Muscle of leg (tissue), 16 donors: ENCODE measurements around the gene KCNN4. TPM values are rescaled to one million over a fixed set of nuclear protein-coding genes. Genes with fewer than 3 reads are reported as not detected.
A peak's percentile ranks its signal among the peaks of the same experiment; 100 is the strongest.
"Not testable (repeated sequence)": the region's sequence is repeated elsewhere in the genome, so short reads cannot be mapped to it uniquely, and the experiment has no call there.

ENCODE experiments used
- DNase-seq: peaks from one replicate; pipeline ENCODE4 v3.0.0; 2013
- H3K27ac ChIP-seq: one replicate; pipeline ENCODE4 v1.5.1; 2013; ENCODE audit warnings: mild to moderate bottlenecking, low read length, control low read depth
- H3K27me3 ChIP-seq: one replicate; pipeline ENCODE4 v1.6.1; 2013; ENCODE audit warnings: low read length; ENCODE audit not compliant: control insufficient read depth, insufficient read depth
- H3K36me3 ChIP-seq: one replicate; pipeline ENCODE4 v1.6.1; 2013; ENCODE audit warnings: low read length; ENCODE audit not compliant: control insufficient read depth, insufficient read depth
- H3K4me1 ChIP-seq: one replicate; pipeline ENCODE4 v1.6.1; 2013; ENCODE audit warnings: low read length; ENCODE audit not compliant: control insufficient read depth, insufficient read depth
- H3K4me3 ChIP-seq: one replicate; pipeline ENCODE4 v1.5.1; 2013; ENCODE audit warnings: low read length, control low read depth
- H3K9me3 ChIP-seq: replicated peaks from 2 replicates; pipeline ENCODE4 v1.6.1; 2013; ENCODE audit warnings: low read depth, low read length; ENCODE audit not compliant: control insufficient read depth
- WGBS: methylation state at CpG from one replicate; pipeline ENCODE4 v1.1.5; 2013; ENCODE audit warnings: missing lambda C conversion rate; ENCODE audit not compliant: insufficient coverage; 5-methylcytosine and 5-hydroxymethylcytosine counted together
- long read RNA-seq, 11 donors: transcript quantifications; one replicate each; lab custom pipeline, GENCODE V29; 2026
- polyA plus RNA-seq, 8 donors: library from polyadenylated mRNA; unstranded; fragments of 120-200 nt; gene quantifications; one replicate each; pipeline versions ENCODE4 v1.2.1 to v1.2.3, GENCODE V29; 2013; ENCODE audit warnings: inconsistent platforms in 1 of 8, low replicate concordance in 1 of 8; ENCODE audit not compliant: insufficient read length in 8 of 8, insufficient read depth in 1 of 8
- total RNA-seq: library from RNA; stranded (reverse); fragments of 120-200 nt; gene quantifications from one replicate; pipeline ENCODE4 v1.2.4, GENCODE V29; 2013

KCNN4 gene
- 0.40 TPM for total RNA-seq
- 1 to 10 TPM in 2 of 8 donors, under 1 TPM in 6; 0.23 to 1.2 (median 0.73) TPM for polyA plus RNA-seq
- long read RNA-seq, donor 1 = 0 reads
- long read RNA-seq, donor 2 = 0 reads
- long read RNA-seq, donor 3 = 0 reads
- long read RNA-seq, donor 4 = 0 reads
- long read RNA-seq, donor 5 = 0 reads
- long read RNA-seq, donor 6 = 0 reads
- long read RNA-seq, donor 7, partial matches to known transcripts = 0 of 1 reads
- long read RNA-seq, donor 7, other reads (novel, unspliced or antisense) = 0 of 1 reads
- long read RNA-seq, donor 8 = 0 reads
- long read RNA-seq, donor 9 = 0 reads
- long read RNA-seq, donor 10 = 0 reads
- long read RNA-seq, donor 11 = 0 reads

DNA sequence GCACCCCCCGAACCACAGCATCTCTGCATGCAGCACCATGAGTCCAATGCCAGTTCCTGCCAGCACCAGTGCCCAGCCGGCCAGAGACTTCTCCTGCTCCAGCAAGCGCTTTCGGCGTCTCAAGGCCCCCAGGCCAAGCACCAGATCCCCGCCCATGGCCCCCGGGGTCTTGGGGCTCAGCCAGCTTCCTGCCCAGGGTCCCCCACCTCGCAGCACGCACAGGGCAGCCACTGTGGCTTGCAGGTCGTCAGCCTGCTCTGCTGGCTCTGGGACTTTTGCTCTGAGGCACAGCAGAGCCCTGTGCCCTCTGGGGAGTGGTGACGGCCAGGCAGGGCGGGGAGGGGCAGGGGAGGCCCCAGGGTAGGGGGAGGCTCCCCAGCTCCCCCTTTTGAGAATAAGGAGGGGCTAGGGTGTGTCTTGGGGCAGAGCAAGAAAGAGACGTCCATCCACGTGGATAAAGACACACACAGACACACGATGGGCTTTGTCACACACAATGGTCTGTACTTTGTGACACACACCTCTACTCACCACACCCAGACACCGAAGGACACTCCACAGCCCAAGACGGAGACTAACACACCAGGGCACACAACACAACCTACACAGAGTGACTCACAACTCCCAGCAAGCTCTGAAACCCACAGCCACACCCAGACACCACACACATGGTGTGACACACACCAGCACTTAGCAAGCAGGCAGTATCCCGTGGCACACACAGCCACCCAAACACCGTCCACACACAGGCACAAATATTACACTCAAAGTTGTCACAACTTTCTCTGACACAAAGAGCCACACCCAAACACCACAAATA lies at the start of gene KCNN4:
Gene KCNN4 (minus strand): TSS at position 268 of the 820 bp plus-strand sequence. CDS start 112 bp downstream, at position 156.
- H3K4me3 ChIP-seq = no peak within 1 kb of the TSS
- peaks cover 2% of the 10 kb centered on the region for H3K27me3 ChIP-seq
- DNase-seq = no peak
- H3K27ac ChIP-seq = no peak within 1 kb of the TSS
- H3K36me3 ChIP-seq = no peaks in the 10 kb centered on the region
- 32% methylated on average over 14 of the region's 19 CpGs for WGBS
- H3K9me3 ChIP-seq = no peaks in the 10 kb centered on the region
- peaks cover 9% of the 10 kb centered on the region for H3K4me1 ChIP-seq

DNA sequence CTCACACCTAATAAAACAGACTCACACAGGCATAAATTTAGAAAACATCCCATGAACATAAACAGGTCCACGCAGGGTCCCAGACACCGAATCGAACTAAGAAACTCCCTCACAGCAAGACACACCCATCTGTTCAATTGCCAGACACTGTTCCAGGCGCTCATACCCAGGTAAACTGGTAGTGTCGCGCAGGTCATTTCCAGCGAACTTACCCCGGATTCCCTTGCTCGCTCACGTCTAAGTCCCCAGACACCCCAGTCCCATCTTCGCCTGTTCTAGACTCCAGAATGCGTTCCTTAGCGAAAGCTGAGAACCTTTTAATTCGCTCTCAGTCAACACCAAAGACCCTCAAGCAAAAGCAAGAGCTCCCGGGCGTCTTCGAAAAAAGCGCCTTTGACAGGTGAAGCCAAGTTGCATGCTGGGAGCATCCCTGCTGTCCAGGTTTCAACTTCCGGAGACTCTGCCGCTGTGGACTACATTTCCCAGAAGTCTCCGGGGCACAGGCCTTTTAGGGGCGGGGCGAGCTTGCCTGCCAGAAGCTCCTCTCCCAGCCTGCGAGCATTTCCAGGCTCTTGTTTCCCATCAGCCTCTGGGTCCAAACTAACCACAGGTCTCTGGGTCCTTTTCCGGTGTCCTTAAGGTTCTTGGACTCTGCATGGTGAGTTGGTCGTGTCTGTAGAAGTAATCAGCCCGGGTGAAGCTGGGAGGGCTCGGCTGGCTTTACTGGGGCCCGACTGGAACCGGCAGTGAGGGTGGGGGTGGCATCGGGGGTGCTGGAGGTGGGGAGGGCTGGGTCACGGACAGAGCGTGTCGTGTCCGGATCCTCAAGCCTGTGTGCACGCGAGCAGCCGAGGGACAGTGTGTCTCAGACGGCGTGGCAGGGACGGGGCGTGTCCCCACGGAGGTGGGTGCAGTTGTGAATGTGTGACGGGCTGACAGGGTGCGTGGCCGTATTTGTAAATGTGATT lies 46.3 kb upstream of the KCNN4 start, which contains the start of gene ZNF283:
Gene ZNF283 (plus strand): TSS at position 535 of the 968 bp plus-strand sequence. CDS start 6,184 bp downstream, outside the sequence.
- Histone ChIP-seq H3K36me3 (peaks cover 18% of the 10 kb centered on the region), H3K27ac (peak within 1 kb of the TSS; percentile 61), H3K27me3 (peaks cover 7% of the 10 kb centered on the region), H3K4me1 (peaks cover 9% of the 10 kb centered on the region), H3K4me3 (peak within 1 kb of the TSS; percentile 62), H3K9me3 (no peaks in the 10 kb centered on the region)
- peak; percentile 95 for DNase-seq
- 6% methylated on average over 45 of the region's 46 CpGs for WGBS

- WGBS = 81% methylated on average over 2 of the region's 4 CpGs
- not testable (repeated sequence) for DNase-seq, H3K9me3 ChIP-seq
Measured at GRCh38 chr19:43824572-43824971, 43.8 kb upstream of the KCNN4 start.

GRCh38 chr19:43823856-43824255 lies 43.1 kb upstream of the KCNN4 start:
- no CpG with 5 or more reads among the region's 3 CpGs for WGBS
- H3K4me3 ChIP-seq, H3K36me3 ChIP-seq, DNase-seq, H3K9me3 ChIP-seq, H3K27ac ChIP-seq: not testable (repeated sequence)
- Histone ChIP-seq H3K27me3 (peaks cover 25% of the 10 kb centered on the region), H3K4me1 (peaks cover 16% of the 10 kb centered on the region)

More at GRCh38 chr19:43824572-43824971, 43.8 kb upstream of the KCNN4 start:
- Histone ChIP-seq H3K4me1 (peaks cover 16% of the 10 kb centered on the region), H3K27me3 (peaks cover 20% of the 10 kb centered on the region)
- not testable (repeated sequence) for H3K4me3 ChIP-seq, H3K27ac ChIP-seq, H3K36me3 ChIP-seq

DNA sequence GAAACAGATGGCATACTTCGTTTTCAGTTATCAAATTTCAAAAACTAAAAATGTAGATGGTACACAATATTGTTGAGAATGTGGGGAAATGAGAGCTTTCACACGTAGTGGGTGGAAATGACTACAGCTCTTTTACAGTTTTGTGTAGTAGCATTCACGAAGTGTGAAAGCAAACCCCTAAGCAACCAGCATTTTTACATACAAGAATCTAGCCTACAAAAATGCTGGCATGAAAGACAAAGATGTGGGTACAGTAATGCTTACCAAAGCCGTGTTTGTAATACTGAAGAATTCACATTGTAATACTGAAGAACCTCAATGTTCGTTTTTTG lies 40.1 kb upstream of the KCNN4 start:
- H3K27me3 ChIP-seq = peaks cover 25% of the 10 kb centered on the region
- peaks cover 7% of the 10 kb centered on the region for H3K4me1 ChIP-seq
- H3K27ac ChIP-seq = no peak overlapping the region
- H3K9me3 ChIP-seq = no peaks in the 10 kb centered on the region
- no CpG with 5 or more reads among the region's 5 CpGs for WGBS
- H3K36me3 ChIP-seq = no peaks in the 10 kb centered on the region
- peak overlapping the region; percentile 33 for H3K4me3 ChIP-seq
- DNase-seq = no peak

DNA sequence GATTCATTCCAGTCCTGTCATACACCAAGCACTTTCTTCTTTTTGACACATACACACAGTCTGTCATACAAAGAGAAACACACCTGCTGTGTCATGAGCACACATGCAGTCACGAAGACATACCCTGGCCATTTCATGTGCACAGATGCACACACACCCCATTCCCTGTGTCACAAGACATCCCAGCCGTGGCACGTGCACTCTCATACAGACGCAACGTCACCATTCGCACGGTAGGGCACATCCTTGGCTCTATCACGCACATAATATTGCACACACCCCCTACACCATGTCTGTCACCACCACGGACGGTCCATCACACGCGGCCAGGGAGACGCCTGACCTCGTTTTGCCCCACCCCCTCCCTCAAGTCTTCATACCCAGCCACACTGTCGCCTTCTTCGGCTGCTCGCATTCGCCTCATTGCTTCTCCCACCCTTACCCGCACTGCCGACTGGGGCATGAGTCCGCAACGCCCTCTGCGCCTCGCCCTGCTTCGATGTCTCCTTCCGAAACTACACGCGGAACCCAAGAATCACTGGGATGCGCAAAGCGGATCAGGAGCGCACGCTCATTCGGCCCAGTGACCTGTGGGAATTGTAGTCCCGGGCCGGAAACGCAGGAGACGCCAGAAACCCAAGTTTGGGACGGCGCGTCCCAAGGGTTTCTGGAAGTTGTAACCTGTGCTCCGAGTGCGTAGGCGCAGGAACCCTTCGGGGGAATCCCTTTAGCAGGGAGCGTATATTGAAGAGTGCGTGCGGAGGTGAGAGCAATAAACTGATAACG lies 39.5 kb upstream of the KCNN4 start:
- 14% methylated on average over 44 of the region's 48 CpGs for whole genome bisulfite sequencing
- no peak overlapping the region for H3K27ac ChIP-seq
- peak; percentile 35 for DNase-seq

DNA sequence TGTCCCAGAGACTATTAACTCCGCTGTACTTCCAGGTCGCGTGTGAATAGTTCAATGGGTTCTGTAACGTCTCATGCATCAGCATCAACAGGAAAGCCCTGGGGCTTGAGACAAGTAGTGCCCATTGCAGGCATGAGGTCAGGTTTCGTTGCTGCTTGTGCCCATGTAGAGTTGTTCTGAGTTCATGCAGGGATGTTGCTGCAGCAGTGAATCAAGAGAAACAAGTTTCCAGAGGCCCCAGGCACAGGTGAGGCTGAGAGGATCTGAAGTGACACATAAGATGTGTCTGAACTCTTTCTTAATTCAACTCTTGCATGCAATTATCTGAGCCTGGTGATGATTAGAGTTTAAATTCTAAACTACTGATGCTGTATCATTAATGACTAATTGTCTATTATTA lies 37.7 kb upstream of the KCNN4 start:
- Histone ChIP-seq H3K27me3 (peaks cover 22% of the 10 kb centered on the region), H3K27ac (no peak overlapping the region), H3K4me3 (no peak overlapping the region), H3K36me3 (no peaks in the 10 kb centered on the region), H3K9me3 (no peaks in the 10 kb centered on the region), H3K4me1 (peaks cover 7% of the 10 kb centered on the region)
- 84% methylated on average over 5 of the region's 5 CpGs for WGBS
- no peak for DNase-seq

More for the DNA sequence above, 39.5 kb upstream of the KCNN4 start:
- H3K4me3 ChIP-seq = peak overlapping the region; percentile 33
- peaks cover 7% of the 10 kb centered on the region for H3K4me1 ChIP-seq
- H3K27me3 ChIP-seq = peaks cover 24% of the 10 kb centered on the region
- no peaks in the 10 kb centered on the region for H3K36me3 ChIP-seq
- no peaks in the 10 kb centered on the region for H3K9me3 ChIP-seq

DNA sequence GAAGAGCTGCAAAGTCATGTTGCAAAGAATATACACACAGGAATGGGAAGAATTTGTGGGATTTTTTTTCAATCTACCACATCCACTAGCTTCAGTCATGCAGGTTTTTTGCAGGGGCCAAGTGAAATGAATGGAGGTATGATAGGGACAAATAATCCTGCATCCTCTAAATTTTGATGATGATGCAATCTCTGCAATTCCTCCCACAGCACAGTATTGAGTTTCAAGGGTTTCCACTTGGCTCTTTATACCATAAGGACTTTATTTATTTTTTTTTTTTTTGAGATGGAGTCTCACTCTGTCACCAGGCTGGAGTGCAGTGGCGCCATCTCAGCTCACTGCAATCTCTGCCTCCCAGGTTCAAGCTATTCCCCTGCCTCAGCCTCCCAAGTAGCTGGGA lies 36.7 kb upstream of the KCNN4 start:
- not testable (repeated sequence) for H3K36me3 ChIP-seq, H3K27ac ChIP-seq, H3K4me3 ChIP-seq, H3K4me1 ChIP-seq, DNase-seq, H3K9me3 ChIP-seq
- no CpG with 5 or more reads among the region's 1 CpG for WGBS
- H3K27me3 ChIP-seq = peaks cover 21% of the 10 kb centered on the region

GRCh38 chr19:43814663-43815352 lies 34.0 kb upstream of the KCNN4 start:
- peaks cover 9% of the 10 kb centered on the region for H3K27me3 ChIP-seq
- DNase-seq = no peak
- H3K4me1 ChIP-seq = no peaks in the 10 kb centered on the region
- no peaks in the 10 kb centered on the region for H3K36me3 ChIP-seq
- no peak overlapping the region for H3K4me3 ChIP-seq
- no peaks in the 10 kb centered on the region for H3K9me3 ChIP-seq
- 72% methylated on average over 3 of the region's 5 CpGs for WGBS
- no peak overlapping the region for H3K27ac ChIP-seq
